HEK293 (cell line): ENCODE measurements around the gene GNB2.
A peak's percentile ranks its signal among the peaks of the same experiment; 100 is the strongest.

ENCODE experiments used
- CTCF ChIA-PET: fragments of 350-600 bp; formaldehyde crosslinking; extraction: SDS; loops from one replicate; lab custom pipeline; 2021; ENCODE audit warnings: antibody characterized with exemption; lab: Yijun Ruan, JAX
- POLR2A ChIA-PET: fragments of 300-600 bp; formaldehyde crosslinking; extraction: SDS; loops from one replicate; lab custom pipeline; 2020; ENCODE audit warnings: antibody characterized with exemption, inconsistent platforms; lab: Yijun Ruan, JAX
- H3K27ac ChIP-seq: fragments of 200-500 bp; sonication (Bioruptor generic); 2 replicates; pipeline ENCODE4 v1.5.1; 2014; ENCODE audit warnings: low read depth, low read length, control low read depth, inconsistent platforms; ENCODE audit errors: extremely low read depth
- H3K36me3 ChIP-seq, 2 experiments: fragments of 200-500 bp in 1 of 2; sonication (Bioruptor generic) in 1 of 2; 1 replicate in 1 of 2; 2 replicates in 1 of 2; pipeline ENCODE4 v1.5.1; 2014 to 2017; ENCODE audit warnings: inconsistent platforms in 2 of 2, low read length in 2 of 2; ENCODE audit not compliant: control insufficient read depth in 2 of 2, insufficient read depth in 1 of 2
- H3K4me1 ChIP-seq: fragments of 200-500 bp; sonication (Bioruptor generic); 2 replicates; pipeline ENCODE4 v1.5.1; 2014; ENCODE audit warnings: mild to moderate bottlenecking, low read length, inconsistent platforms; ENCODE audit not compliant: control insufficient read depth, insufficient read depth
- H3K4me3 ChIP-seq: 2 replicates; pipeline ENCODE4 v1.5.1; 2011; ENCODE audit warnings: low read depth, mild to moderate bottlenecking, control low read depth, low read length, moderate library complexity
- H3K9me3 ChIP-seq: fragments of 200-500 bp; sonication (Bioruptor generic); 2 replicates; pipeline ENCODE4 v1.5.1; 2014; ENCODE audit warnings: low read depth, low read length, inconsistent platforms; ENCODE audit not compliant: control insufficient read depth, insufficient read depth
- GLIS2 ChIP-seq: fragments of 450-650 bp; formaldehyde crosslinking; IDR thresholded peaks from 2 replicates; pipeline ENCODE4 v1.5.1; 2016; ENCODE audit warnings: missing biosample characterization, missing genetic modification characterization
- SP2 ChIP-seq: fragments of 450-650 bp; formaldehyde crosslinking; IDR thresholded peaks from 2 replicates; pipeline ENCODE4 v1.5.1; 2016; ENCODE audit warnings: missing biosample characterization, missing genetic modification characterization
- WT1 ChIP-seq: fragments of 450-650 bp; formaldehyde crosslinking; IDR thresholded peaks from 2 replicates; pipeline ENCODE4 v1.5.1; 2016; ENCODE audit warnings: missing biosample characterization, missing genetic modification characterization
- ZBTB1 ChIP-seq: fragments of 450-650 bp; formaldehyde crosslinking; IDR thresholded peaks from 2 replicates; pipeline ENCODE4 v1.5.1; 2016; ENCODE audit warnings: missing biosample characterization, missing genetic modification characterization
- ZFHX2 ChIP-seq: fragments of 450-650 bp; formaldehyde crosslinking; conservative IDR thresholded peaks from 2 replicates; pipeline ENCODE4 v1.5.1; 2016; ENCODE audit warnings: missing biosample characterization, missing genetic modification characterization
- ZFP41 ChIP-seq: fragments of 450-650 bp; formaldehyde crosslinking; IDR thresholded peaks from 2 replicates; pipeline ENCODE4 v1.5.1; 2016; ENCODE audit warnings: missing biosample characterization, missing genetic modification characterization, borderline replicate concordance
- ZNF157 ChIP-seq: fragments of 450-650 bp; formaldehyde crosslinking; IDR thresholded peaks from 2 replicates; pipeline ENCODE4 v1.5.1; 2016; ENCODE audit warnings: missing biosample characterization, missing genetic modification characterization
- ZNF366 ChIP-seq: fragments of 450-650 bp; formaldehyde crosslinking; conservative IDR thresholded peaks from 2 replicates; pipeline ENCODE4 v1.5.1; 2016; ENCODE audit warnings: missing biosample characterization, missing genetic modification characterization
- ZNF423 ChIP-seq: fragments of 450-650 bp; formaldehyde crosslinking; IDR thresholded peaks from 2 replicates; pipeline ENCODE4 v1.5.1; 2016; ENCODE audit warnings: missing biosample characterization, missing genetic modification characterization
- ZNF660 ChIP-seq: fragments of 450-650 bp; IDR thresholded peaks from 2 replicates; pipeline ENCODE4 v1.5.1; 2018; ENCODE audit warnings: missing biosample characterization, mild to moderate bottlenecking, missing genetic modification characterization
- ZNF664 ChIP-seq: fragments of 450-650 bp; formaldehyde crosslinking; IDR thresholded peaks from 2 replicates; pipeline ENCODE4 v1.5.1; 2016; ENCODE audit warnings: missing biosample characterization, missing genetic modification characterization
- ZNF777 ChIP-seq: fragments of 450-650 bp; formaldehyde crosslinking; IDR thresholded peaks from 2 replicates; pipeline ENCODE4 v1.5.1; 2017; ENCODE audit warnings: missing biosample characterization, missing genetic modification characterization, borderline replicate concordance
- TF ChIP-seq, protein P1 (sequence below): fragments of 450-650 bp; formaldehyde crosslinking; IDR thresholded peaks from 2 replicates; pipeline ENCODE4 v1.5.1; 2016; ENCODE audit warnings: missing biosample characterization, missing genetic modification characterization
- TF ChIP-seq, protein P2 (sequence below): fragments of 450-650 bp; formaldehyde crosslinking; IDR thresholded peaks from 2 replicates; pipeline ENCODE4 v1.5.1; 2016; ENCODE audit warnings: missing biosample characterization, missing genetic modification characterization
- TF ChIP-seq, protein P3 (sequence below): fragments of 450-650 bp; formaldehyde crosslinking; IDR thresholded peaks from 2 replicates; pipeline ENCODE4 v1.5.1; 2016; ENCODE audit warnings: missing biosample characterization, missing genetic modification characterization
- TF ChIP-seq, protein P4 (sequence below): fragments of 450-650 bp; formaldehyde crosslinking; optimal IDR thresholded peaks from 2 replicates; pipeline ENCODE3; 2016; ENCODE audit warnings: missing biosample characterization, mild to moderate bottlenecking, missing genetic modification characterization
- TF ChIP-seq, protein P5 (sequence below): fragments of 450-650 bp; formaldehyde crosslinking; IDR thresholded peaks from 2 replicates; pipeline ENCODE4 v1.5.1; 2016; ENCODE audit warnings: missing biosample characterization, missing genetic modification characterization
- TF ChIP-seq, protein P6 (sequence below): fragments of 450-650 bp; formaldehyde crosslinking; IDR thresholded peaks from 2 replicates; pipeline ENCODE4 v1.5.1; 2017; ENCODE audit warnings: missing biosample characterization, missing genetic modification characterization

The GNB2 gene

DNA sequence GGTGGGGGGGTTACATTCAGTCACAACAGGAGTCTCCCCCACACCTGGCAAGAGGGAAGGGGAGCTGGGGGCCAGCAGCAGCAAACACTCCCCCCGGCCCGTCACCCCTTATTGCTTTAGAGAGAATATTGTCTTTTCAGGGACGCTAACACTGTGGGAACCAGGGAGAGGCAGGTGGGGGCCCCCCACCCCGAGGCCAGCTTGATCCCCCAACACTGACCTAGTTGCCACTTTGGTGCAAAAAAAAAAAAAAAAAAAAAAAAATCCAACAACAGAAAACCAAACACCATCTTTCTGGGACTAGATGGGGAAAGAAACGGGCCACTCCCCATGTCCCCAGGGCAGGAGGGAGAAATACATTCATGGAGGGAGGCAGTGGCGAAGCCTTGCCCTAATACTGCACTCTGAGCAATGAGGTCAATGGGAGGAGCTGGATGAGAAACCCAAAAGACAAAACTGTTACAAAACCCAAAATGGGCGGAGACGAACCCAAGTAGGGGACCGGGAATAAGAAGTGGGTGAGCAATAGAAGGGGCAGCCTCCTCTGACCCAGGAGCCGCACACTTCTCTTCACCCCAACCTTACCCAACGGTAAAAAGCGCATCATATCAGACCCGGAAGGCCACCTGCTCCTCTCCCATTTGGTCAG, 6.5 kb downstream of the GNB2 start:
- Histone ChIP-seq H3K4me3 (no peak overlapping the region), H3K4me1 (peaks cover 6% of the 10 kb centered on the region; the same call in 1 of the 2 replicates), H3K9me3 (no peaks in the 10 kb centered on the region), H3K27ac (no peak overlapping the region), H3K36me3 (peaks cover 0 to 79% of the 10 kb centered on the region in 2 experiments; a peak in 2 of 3 replicates)
- ChIA-PET CTCF (interaction anchor here (0.9 to 8.4 kb wide), 2 partner anchors 11 to 115 kb away, joined by 3 to 77 read pairs; no protein-coding TSS in a partner anchor), POLR2A (interaction anchor here (0.8 to 1.7 kb wide), 4 partner anchors 26 to 172 kb away, joined by 3 to 8 read pairs (median 3); partner anchors contain the start of genes FBXO24, LRCH4, POP7 and SLC12A9)
- TF ChIP-seq ZFP41 (tag by site-specific recombination) = no peak
- no peak for TF ChIP-seq ZNF660
- TF ChIP-seq, protein P1, sequence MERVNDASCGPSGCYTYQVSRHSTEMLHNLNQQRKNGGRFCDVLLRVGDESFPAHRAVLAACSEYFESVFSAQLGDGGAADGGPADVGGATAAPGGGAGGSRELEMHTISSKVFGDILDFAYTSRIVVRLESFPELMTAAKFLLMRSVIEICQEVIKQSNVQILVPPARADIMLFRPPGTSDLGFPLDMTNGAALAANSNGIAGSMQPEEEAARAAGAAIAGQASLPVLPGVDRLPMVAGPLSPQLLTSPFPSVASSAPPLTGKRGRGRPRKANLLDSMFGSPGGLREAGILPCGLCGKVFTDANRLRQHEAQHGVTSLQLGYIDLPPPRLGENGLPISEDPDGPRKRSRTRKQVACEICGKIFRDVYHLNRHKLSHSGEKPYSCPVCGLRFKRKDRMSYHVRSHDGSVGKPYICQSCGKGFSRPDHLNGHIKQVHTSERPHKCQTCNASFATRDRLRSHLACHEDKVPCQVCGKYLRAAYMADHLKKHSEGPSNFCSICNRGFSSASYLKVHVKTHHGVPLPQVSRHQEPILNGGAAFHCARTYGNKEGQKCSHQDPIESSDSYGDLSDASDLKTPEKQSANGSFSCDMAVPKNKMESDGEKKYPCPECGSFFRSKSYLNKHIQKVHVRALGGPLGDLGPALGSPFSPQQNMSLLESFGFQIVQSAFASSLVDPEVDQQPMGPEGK (tag by site-specific recombination) = peak; percentile 47
- TF ChIP-seq, protein P2, sequence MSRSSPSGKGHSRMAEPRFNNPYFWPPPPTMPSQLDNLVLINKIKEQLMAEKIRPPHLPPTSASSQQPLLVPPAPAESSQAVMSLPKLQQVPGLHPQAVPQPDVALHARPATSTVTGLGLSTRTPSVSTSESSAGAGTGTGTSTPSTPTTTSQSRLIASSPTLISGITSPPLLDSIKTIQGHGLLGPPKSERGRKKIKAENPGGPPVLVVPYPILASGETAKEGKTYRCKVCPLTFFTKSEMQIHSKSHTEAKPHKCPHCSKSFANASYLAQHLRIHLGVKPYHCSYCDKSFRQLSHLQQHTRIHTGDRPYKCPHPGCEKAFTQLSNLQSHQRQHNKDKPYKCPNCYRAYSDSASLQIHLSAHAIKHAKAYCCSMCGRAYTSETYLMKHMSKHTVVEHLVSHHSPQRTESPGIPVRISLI (tag by site-specific recombination) = 0 out of 2 replicates have a peak, but pooled peaks have one; percentile 23
- peak; percentile 55 for TF ChIP-seq SP2
- no peak for TF ChIP-seq ZNF664 (tag by site-specific recombination)
- TF ChIP-seq ZNF157 (tag by site-specific recombination) = no peak
- TF ChIP-seq ZNF423 (tag by site-specific recombination) = no peak
- TF ChIP-seq ZNF366 (tag by site-specific recombination) = 0 out of 2 replicates have a peak, but pooled peaks have one; percentile 23
- no peak for TF ChIP-seq ZBTB1
- TF ChIP-seq WT1 (tag by site-specific recombination) = peak; percentile 39

DNA sequence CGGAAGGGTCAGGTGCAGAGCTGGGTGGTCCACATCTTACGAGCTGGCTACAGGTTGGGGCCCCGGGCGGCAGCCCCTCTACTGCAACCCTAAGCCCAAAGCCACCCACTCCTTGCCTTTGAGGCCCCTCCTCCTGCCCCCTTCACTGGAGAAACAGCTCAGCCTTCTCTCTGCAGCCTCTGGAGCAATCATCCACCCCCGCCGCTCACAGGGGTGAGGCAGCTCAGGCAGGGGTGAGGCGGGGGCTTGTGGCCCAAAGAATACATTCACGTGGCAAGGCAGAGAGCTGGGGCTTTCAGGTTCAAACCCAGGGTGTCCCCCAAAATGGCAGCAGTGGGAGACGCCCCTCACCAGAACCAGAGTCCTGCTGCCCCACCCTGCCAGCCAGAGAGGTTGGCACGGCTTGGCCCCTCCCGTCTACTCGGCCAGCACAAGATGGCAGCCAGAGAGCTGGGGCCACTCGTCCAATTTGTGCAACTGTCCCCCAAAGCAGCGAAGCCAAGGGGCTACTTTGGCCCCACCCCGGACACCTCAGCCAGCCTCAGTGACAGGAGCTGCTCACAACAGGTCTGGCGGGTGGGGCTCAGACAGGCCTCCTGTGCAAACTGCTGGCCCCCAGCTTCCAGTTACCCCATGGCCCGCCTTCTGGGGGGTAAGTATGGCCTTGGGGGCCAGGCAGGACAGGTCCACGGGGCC, 7.2 kb downstream of the GNB2 start:
- Histone ChIP-seq H3K9me3 (no peaks in the 10 kb centered on the region), H3K36me3 (peaks cover 0 to 86% of the 10 kb centered on the region in 2 experiments; a peak in 2 of 3 replicates), H3K27ac (no peak overlapping the region), H3K4me3 (no peak overlapping the region), H3K4me1 (peaks cover 6% of the 10 kb centered on the region; the same call in 1 of the 2 replicates)
- ChIA-PET POLR2A (interaction anchor here (0.6 to 1.7 kb wide), 6 partner anchors 25 to 172 kb away, joined by 3 to 8 read pairs (median 4); partner anchors contain the start of genes FBXO24, LRCH4, POP7 and SLC12A9), CTCF (interaction anchor here (0.6 to 8.4 kb wide), 3 partner anchors 11 to 116 kb away, joined by 3 to 77 read pairs (median 4); no protein-coding TSS in a partner anchor)
- TF ChIP-seq, protein P3, sequence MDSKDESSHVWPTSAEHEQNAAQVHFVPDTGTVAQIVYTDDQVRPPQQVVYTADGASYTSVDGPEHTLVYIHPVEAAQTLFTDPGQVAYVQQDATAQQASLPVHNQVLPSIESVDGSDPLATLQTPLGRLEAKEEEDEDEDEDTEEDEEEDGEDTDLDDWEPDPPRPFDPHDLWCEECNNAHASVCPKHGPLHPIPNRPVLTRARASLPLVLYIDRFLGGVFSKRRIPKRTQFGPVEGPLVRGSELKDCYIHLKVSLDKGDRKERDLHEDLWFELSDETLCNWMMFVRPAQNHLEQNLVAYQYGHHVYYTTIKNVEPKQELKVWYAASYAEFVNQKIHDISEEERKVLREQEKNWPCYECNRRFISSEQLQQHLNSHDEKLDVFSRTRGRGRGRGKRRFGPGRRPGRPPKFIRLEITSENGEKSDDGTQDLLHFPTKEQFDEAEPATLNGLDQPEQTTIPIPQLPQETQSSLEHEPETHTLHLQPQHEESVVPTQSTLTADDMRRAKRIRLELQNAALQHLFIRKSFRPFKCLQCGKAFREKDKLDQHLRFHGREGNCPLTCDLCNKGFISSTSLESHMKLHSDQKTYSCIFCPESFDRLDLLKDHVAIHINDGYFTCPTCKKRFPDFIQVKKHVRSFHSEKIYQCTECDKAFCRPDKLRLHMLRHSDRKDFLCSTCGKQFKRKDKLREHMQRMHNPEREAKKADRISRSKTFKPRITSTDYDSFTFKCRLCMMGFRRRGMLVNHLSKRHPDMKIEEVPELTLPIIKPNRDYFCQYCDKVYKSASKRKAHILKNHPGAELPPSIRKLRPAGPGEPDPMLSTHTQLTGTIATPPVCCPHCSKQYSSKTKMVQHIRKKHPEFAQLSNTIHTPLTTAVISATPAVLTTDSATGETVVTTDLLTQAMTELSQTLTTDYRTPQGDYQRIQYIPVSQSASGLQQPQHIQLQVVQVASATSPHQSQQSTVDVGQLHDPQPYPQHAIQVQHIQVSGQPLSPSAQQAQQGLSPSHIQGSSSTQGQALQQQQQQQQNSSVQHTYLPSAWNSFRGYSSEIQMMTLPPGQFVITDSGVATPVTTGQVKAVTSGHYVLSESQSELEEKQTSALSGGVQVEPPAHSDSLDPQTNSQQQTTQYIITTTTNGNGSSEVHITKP (tag by site-specific recombination) = peak; percentile 96
- TF ChIP-seq ZFHX2 (tag by site-specific recombination) (peak; percentile 74), ZNF777 (tag by site-specific recombination) (no peak), GLIS2 (tag by site-specific recombination) (peak; percentile 73)
- TF ChIP-seq, protein P4, sequence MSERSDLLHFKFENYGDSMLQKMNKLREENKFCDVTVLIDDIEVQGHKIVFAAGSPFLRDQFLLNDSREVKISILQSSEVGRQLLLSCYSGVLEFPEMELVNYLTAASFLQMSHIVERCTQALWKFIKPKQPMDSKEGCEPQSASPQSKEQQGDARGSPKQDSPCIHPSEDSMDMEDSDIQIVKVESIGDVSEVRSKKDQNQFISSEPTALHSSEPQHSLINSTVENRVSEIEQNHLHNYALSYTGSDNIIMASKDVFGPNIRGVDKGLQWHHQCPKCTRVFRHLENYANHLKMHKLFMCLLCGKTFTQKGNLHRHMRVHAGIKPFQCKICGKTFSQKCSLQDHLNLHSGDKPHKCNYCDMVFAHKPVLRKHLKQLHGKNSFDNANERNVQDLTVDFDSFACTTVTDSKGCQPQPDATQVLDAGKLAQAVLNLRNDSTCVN (tag by site-specific recombination) = no peak
- TF ChIP-seq, protein P5, sequence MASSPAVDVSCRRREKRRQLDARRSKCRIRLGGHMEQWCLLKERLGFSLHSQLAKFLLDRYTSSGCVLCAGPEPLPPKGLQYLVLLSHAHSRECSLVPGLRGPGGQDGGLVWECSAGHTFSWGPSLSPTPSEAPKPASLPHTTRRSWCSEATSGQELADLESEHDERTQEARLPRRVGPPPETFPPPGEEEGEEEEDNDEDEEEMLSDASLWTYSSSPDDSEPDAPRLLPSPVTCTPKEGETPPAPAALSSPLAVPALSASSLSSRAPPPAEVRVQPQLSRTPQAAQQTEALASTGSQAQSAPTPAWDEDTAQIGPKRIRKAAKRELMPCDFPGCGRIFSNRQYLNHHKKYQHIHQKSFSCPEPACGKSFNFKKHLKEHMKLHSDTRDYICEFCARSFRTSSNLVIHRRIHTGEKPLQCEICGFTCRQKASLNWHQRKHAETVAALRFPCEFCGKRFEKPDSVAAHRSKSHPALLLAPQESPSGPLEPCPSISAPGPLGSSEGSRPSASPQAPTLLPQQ = no peak
- TF ChIP-seq, protein P6, sequence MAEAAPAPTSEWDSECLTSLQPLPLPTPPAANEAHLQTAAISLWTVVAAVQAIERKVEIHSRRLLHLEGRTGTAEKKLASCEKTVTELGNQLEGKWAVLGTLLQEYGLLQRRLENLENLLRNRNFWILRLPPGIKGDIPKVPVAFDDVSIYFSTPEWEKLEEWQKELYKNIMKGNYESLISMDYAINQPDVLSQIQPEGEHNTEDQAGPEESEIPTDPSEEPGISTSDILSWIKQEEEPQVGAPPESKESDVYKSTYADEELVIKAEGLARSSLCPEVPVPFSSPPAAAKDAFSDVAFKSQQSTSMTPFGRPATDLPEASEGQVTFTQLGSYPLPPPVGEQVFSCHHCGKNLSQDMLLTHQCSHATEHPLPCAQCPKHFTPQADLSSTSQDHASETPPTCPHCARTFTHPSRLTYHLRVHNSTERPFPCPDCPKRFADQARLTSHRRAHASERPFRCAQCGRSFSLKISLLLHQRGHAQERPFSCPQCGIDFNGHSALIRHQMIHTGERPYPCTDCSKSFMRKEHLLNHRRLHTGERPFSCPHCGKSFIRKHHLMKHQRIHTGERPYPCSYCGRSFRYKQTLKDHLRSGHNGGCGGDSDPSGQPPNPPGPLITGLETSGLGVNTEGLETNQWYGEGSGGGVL = no peak
